Esophagus squamous epithelium (tissue), 5 donors: ENCODE data around the gene LSM10. TPM values are rescaled to one million over a fixed set of nuclear protein-coding genes. Genes with fewer than 3 reads are reported as not detected.

Experiments used
- DNase-seq: peaks from one replicate; lab custom pipeline; 2025; lab: John Stamatoyannopoulos, UW
- H3K27ac ChIP-seq, 4 donors: fragments of 200-600 bp; sonication (generic); one replicate each; pipeline ENCODE4 v1.5.1; 2016 to 2019; ENCODE audit warnings: mild to moderate bottlenecking in 1 of 4
- H3K27me3 ChIP-seq, 4 donors: fragments of 200-600 bp; sonication (generic); 1 replicate in 3 of 4; 2 replicates in 1 of 4; pipeline versions ENCODE4 v1.5.1 to v1.6.0; 2017 to 2021; ENCODE audit warnings: antibody characterized with exemption in 1 of 4
- H3K36me3 ChIP-seq, 3 donors: fragments of 200-600 bp; sonication (generic); one replicate each; pipeline ENCODE4 v1.5.1; 2016 to 2019
- H3K4me1 ChIP-seq, 3 donors: fragments of 200-600 bp; sonication (generic); one replicate each; pipeline ENCODE4 v1.5.1; 2017 to 2019
- H3K4me3 ChIP-seq, 4 donors: fragments of 200-600 bp; sonication (generic); 1 replicate in 3 of 4; 2 replicates in 1 of 4; pipeline ENCODE4 v1.5.1; 2016 to 2019; ENCODE audit warnings: mild to moderate bottlenecking in 2 of 4, moderate library complexity in 1 of 4
- H3K9me3 ChIP-seq, 3 donors: fragments of 200-600 bp; sonication (generic); one replicate each; pipeline ENCODE4 v1.5.1; 2016 to 2019
- CTCF ChIP-seq, 6 experiments: fragments of 450-650 bp in 4 of 6; fragments of 200-600 bp in 2 of 6; sonication (generic) in 2 of 6; IDR thresholded peaks; one replicate each; pipeline ENCODE4 v1.5.1; 2016 to 2019; ENCODE audit warnings: antibody characterized with exemption in 6 of 6, mild to moderate bottlenecking in 4 of 6, moderate library complexity in 4 of 6
- POLR2A ChIP-seq, 4 donors: fragments of 450-650 bp; IDR thresholded peaks; one replicate each; pipeline ENCODE4 v1.6.1; 2017; ENCODE audit warnings: antibody characterized with exemption in 4 of 4, mild to moderate bottlenecking in 4 of 4, moderate library complexity in 3 of 4
- WGBS, 2 donors: methylation state at CpG; one replicate each; pipeline ENCODE4 v1.1.5; 2018; 5-methylcytosine and 5-hydroxymethylcytosine counted together
- intact Hi-C: fragments of 100-400 bp; cut with DNase I; formaldehyde crosslinking; loops from one replicate; pipeline ENCODE4 v1.15.0; 2022
- total RNA-seq, 4 donors: library from RNA; depleted of rRNA; stranded (reverse); fragments of >200 nt; gene quantifications; one replicate each; pipeline ENCODE4 v1.1.0, GENCODE V29; 2016
- donor health status: DM: yes; HTN: yes; CAD: no.

Gene LSM10
- total RNA-seq, 4 donors from 2014 or later = 8.5 to 29.4 (median 16.9) TPM

- Histone ChIP-seq H3K4me1 (peaks cover 27 to 81% (median 44%) of the 10 kb centered on the region in 3 donors), H3K27me3 (no peaks in the 10 kb centered on the region), H3K27ac (peak overlapping the region; percentile 97 to 100 (median 98)), H3K9me3 (no peaks in the 10 kb centered on the region), H3K36me3 (peaks cover 0 to 29% (median 0%) of the 10 kb centered on the region in 3 donors), H3K4me3 (peak overlapping the region; percentile 71 to 94 (median 86))
- 0% methylated on average over 13 of the region's 14 CpGs for WGBS, 2 donors
- TF ChIP-seq CTCF (IDR thresholded peaks at IDR 0.05) = no peak
- peak in 3 of 4 donors; percentile 82 to 88 (median 84) for TF ChIP-seq POLR2A (IDR thresholded peaks at IDR 0.05)
- intact Hi-C loops = no loop called here
- DNase-seq = peak; percentile 77
Observed at GRCh38 chr1:36386265-36387140, 11.2 kb downstream of the LSM10 start.

DNA sequence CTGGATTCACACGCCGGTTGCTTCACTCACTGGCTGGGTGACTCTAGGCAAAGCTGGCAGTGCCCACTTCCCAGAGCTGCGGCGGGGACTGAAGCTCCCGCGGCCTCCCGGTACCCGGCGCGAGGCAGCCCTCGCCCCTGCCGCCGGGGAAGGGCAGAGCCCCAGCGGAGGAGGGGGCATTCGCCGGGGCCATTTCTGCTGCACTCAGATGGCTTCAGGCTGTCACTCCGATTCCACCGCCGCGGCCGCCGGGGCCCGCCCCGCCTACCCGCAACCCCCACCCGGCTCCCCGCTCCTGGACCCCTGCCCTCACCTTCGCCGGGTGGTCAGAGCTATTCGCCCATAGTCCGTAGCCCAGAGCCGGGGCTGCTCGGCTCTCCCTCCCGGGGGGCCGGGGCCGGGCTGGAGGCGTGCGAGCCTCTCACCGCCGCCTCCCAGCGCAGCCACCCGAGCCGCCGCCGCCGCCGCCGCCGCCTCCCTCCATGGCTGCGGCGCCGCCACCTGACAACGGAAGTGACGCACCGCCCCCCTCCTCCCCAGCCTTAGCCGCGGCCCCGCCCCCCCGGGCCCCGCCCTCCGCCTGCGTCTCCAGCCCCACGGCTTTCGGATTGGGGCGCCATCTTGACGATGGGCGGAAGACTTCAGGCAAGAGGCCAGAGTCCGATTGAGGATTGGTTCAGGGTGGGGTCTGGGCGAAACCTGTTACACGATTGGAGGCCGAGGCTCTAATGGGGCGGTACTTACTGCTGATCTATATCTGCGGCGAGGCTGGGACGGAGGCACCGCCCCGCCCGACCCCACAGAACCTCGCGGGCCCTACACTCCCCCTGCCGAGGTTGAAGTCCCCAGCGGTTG is 12.1 kb downstream of the LSM10 start, which contains the start of gene STK40:
STK40 (minus strand) TSS at position 515 of the 855 bp plus-strand sequence. CDS start 24,592 bp downstream, outside the sequence.
- TF ChIP-seq POLR2A (IDR thresholded peaks at IDR 0.05) (peak in 3 of 4 donors; percentile 89 to 95 (median 93)), CTCF (IDR thresholded peaks at IDR 0.05) (no peak)
- H3K4me3 ChIP-seq = peak within 1 kb of the TSS; percentile 71 to 94 (median 86)
- H3K9me3 ChIP-seq = no peaks in the 10 kb centered on the region
- no peaks in the 10 kb centered on the region for H3K27me3 ChIP-seq
- H3K36me3 ChIP-seq = peaks cover 0 to 23% (median 0%) of the 10 kb centered on the region in 3 donors
- H3K4me1 ChIP-seq = peaks cover 27 to 83% (median 44%) of the 10 kb centered on the region in 3 donors
- H3K27ac ChIP-seq = peak within 1 kb of the TSS; percentile 97 to 100 (median 98)
- peak; percentile 90 for DNase-seq
- intact Hi-C loops = no loop called here
- 0% methylated on average over 2 to 15 of the region's 82 CpGs for WGBS, 2 donors

- Histone ChIP-seq H3K27me3 (no peaks in the 10 kb centered on the region), H3K4me1 (peaks cover 27 to 83% (median 44%) of the 10 kb centered on the region in 3 donors), H3K27ac (peak overlapping the region; percentile 97 to 100 (median 98)), H3K36me3 (peaks cover 0 to 17% (median 0%) of the 10 kb centered on the region in 3 donors), H3K4me3 (peak overlapping the region; percentile 71 to 94 (median 86)), H3K9me3 (no peaks in the 10 kb centered on the region)
- TF ChIP-seq CTCF (IDR thresholded peaks at IDR 0.05) (no peak), POLR2A (IDR thresholded peaks at IDR 0.05) (peak in 1 of 4 donors; percentile 24)
- intact Hi-C loops = no loop called here
- no peak for DNase-seq
- 0 to 3% methylated on average over 10 to 20 of the region's 25 CpGs for WGBS, 2 donors
Observed at GRCh38 chr1:36384542-36385409, 12.9 kb downstream of the LSM10 start.

DNA sequence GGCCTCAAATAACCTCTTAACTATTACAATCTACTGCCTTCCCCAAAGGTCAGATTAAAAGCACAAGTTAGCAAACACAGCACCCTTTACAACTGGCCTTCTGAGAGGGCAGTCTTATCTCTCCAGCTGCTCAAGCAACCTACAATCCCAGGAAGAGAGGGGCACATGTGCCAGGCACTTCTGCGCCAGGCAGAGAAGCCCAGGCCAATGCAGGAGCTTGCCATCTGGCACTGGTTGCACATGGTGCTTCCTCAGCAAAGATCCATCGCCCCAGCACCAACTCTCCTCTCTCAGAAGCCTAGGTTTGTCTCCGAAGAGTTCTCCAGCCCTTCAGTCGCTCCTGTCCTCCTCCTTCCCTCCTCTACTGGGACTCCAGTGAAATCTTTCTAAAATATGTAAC is 14.5 kb downstream of the LSM10 start:
- no peaks in the 10 kb centered on the region for H3K27me3 ChIP-seq
- H3K36me3 ChIP-seq = peaks cover 0 to 26% (median 0%) of the 10 kb centered on the region in 3 donors
- H3K9me3 ChIP-seq = no peaks in the 10 kb centered on the region
- 67 to 93% methylated on average over 3 to 4 of the region's 4 CpGs for WGBS, 2 donors
- H3K4me3 ChIP-seq = peak overlapping the region in 1 of 4 donors; percentile 1
- intact Hi-C loops = no loop called here
- no peak for TF ChIP-seq POLR2A (IDR thresholded peaks at IDR 0.05)
- TF ChIP-seq CTCF (IDR thresholded peaks at IDR 0.05) = no peak
- H3K4me1 ChIP-seq = peaks cover 27 to 77% (median 40%) of the 10 kb centered on the region in 3 donors
- DNase-seq = no peak
- peak overlapping the region in 1 of 4 donors; percentile 98 for H3K27ac ChIP-seq
